Measurements from ENCODE around the gene CTSD.

CTSD gene

DNA sequence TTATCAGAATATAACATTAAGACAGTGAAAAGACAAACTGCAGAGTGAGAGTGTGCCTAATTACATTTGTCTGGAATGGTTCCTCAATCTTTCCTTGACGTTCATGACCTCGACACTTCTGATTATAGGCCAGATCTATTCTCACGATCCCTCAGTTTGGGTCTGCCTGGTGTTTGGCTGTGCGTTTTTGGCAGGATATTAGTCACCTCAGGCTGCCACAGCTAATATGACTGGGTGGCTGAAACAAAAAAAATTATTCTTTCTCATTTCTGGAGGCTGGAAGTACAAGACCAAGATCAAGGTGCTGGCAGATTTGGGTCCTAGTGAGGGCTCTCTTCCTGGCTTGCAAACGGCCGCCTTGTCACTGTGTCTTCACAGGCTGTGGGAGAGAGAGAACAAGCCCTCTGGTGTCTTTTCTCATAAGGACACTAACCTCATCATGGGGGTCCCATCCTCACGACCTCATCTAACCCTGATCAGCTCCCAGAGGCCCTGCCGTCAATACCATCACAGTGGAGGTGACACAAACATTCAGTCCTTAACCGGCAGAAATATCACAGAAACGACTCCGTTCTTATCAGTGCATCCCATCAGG is 36.5 kb downstream of the CTSD start:
- no peak for DNase-seq

GRCh38 chr11:1719781-1720180 is 43.9 kb downstream of the CTSD start:
- no peak for DNase-seq

DNA sequence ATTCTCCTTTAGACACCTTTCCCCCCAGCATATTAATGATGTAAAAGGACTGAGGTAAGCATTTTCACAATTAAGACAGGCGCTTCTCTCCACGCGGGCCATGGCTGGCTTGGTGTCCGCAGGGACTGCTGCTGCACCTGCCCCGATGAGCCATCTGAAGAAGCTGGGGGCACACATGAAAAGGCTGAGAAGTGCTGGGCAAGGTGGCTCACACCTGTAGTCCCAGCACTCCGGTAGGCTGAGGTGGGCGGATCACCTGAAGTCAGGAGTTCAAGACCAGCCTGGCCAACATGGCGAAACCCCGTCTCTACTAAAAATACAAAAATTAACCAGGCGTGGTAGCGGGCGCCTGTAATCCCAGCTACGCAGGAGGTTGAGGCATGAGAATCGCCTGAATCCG is 45.4 kb downstream of the CTSD start:
- DNase-seq: no peak

- no peak for DNase-seq
Observed at GRCh38 chr11:1717745-1718144, 46.0 kb downstream of the CTSD start.

GRCh38 chr11:1714908-1715885 is 48.5 kb downstream of the CTSD start:
- DNase-seq: no peak

DNA sequence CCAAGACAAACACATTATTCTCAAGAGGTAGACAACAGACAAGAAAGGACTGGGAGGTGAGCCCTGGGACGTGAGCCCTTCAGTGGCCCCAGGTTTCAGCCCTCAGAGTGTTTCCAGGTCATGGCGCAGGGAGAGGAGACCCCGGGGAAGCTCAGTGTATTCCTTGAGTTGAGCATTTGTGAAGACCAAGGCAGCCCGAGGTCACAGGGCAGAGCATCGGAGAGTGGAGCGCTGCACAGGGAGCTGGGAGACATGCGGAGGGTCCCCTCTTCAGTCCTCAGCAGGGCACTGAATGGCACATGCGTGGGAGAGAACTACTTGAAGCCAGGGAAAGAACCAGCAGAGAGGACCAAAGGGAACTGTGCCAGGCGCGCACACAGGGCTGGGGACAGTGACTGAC is 55.0 kb downstream of the CTSD start:
- DNase-seq: no peak

- DNase-seq: no peak
Observed at GRCh38 chr11:1707751-1708150, 56.0 kb downstream of the CTSD start.

- no peak for DNase-seq
Observed at GRCh38 chr11:1706634-1707400, 56.9 kb downstream of the CTSD start.

DNA sequence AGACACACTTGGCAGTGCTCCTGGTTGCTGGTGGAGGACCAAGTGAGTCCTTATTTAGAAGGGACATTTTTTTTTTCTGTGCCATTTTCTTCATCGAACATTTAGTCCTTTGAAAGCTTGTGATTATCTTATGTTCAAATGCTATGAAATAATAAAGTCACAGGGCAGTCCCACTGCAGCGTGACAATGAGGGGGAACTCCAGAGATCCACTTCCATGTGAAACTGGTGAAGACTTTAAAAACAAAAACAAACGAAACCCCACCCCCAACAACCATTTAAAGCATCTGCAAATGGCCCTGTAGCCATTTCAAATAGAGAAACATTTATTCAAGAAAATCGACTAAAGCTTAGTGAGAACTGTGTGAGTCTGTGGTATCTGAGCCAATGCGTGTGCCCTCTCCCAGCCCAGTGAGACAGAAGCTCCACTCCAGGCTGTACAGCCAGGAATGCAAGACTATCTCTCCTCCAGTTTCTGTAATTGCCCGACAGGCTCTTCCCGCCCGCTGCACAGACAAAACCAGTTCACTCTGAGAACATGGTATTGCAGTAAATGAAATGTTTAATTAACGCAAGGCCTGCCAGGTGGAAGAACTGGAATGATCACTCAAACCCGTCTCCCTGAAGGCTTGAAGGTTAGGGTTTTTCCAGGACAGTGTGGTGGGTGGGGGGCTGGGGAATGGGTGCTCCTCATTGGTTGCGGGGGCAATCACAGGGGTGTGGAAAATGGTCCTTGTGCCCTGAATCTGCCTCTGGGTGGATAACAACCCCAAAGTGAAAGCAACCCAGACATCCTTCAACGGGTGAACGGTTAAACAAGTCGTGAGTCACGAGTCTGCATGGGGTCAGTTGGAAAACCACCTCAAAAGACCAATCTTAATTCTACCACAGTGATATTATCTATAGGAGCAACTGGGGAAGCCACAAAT is 58.3 kb downstream of the CTSD start:
- DNase-seq: no peak

DNA sequence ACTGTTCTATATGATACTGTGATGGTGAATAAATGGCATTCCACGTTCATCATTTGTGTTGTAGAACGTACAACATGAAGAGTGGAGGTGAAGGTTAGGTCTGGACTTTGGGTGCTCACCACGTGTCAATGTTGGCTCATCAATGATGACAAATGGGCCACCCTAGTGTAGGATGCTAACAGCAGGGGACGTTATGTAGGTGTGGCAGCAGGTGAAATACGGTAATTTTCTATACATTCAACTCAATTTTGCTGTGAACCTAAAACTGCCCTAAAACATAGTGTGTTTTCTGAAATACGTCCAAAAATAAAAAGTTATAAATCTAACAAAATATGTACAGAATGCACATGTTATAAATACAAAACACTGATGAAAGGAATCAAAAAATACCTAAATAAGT is 60.6 kb downstream of the CTSD start:
- DNase-seq: no peak

Measured in activated naive CD4-positive, alpha-beta T cell (primary cell).